Mesendoderm (in vitro differentiated cells): ENCODE data around the gene PTGES3L.
A peak's percentile ranks its signal among the peaks of the same experiment; 100 is the strongest.
"Not testable (repeated sequence)": the region's sequence is repeated elsewhere in the genome, so short reads cannot be mapped to it uniquely, and the experiment has no call there.

Experiments used
- DNase-seq: peaks from one replicate; pipeline ENCODE4 v3.0.0; 2013
- H2AK5ac ChIP-seq: 2 replicates; pipeline ENCODE4 v1.6.1; 2013; ENCODE audit warnings: low read length, inconsistent platforms
- H2BK120ac ChIP-seq: 2 replicates; pipeline ENCODE4 v1.6.1; 2013; ENCODE audit warnings: low read depth, mild to moderate bottlenecking, low read length, moderate library complexity, mixed read lengths
- H2BK15ac ChIP-seq: replicated peaks from 2 replicates; pipeline ENCODE4 v1.6.1; 2013; ENCODE audit warnings: low read depth, mild to moderate bottlenecking, moderate library complexity
- H2BK5ac ChIP-seq: 2 replicates; pipeline ENCODE4 v1.6.1; 2013; ENCODE audit warnings: low read length, inconsistent platforms
- H3K18ac ChIP-seq: 2 replicates; pipeline ENCODE4 v1.6.1; 2013; ENCODE audit warnings: mild to moderate bottlenecking, low read length, mixed read lengths
- H3K23ac ChIP-seq: one replicate; pipeline ENCODE4 v1.6.1; 2013; ENCODE audit warnings: low read length
- H3K27ac ChIP-seq: 2 replicates; pipeline ENCODE4 v1.5.1; 2013; ENCODE audit warnings: low read depth, mild to moderate bottlenecking, inconsistent platforms, low read length, moderate library complexity
- H3K27me3 ChIP-seq: 2 replicates; pipeline ENCODE4 v1.6.1; 2013; ENCODE audit warnings: low read length, control low read depth, mild to moderate bottlenecking, inconsistent platforms; ENCODE audit not compliant: insufficient read depth, poor library complexity
- H3K36me3 ChIP-seq: 2 replicates; pipeline ENCODE4 v1.6.1; 2013; ENCODE audit warnings: low read length, inconsistent platforms; ENCODE audit not compliant: control insufficient read depth, insufficient read depth
- H3K4ac ChIP-seq: one replicate; pipeline ENCODE4 v1.6.1; 2013; ENCODE audit warnings: low read depth, mild to moderate bottlenecking, low read length, moderate library complexity
- H3K4me1 ChIP-seq: 2 replicates; pipeline ENCODE4 v1.6.1; 2013; ENCODE audit warnings: low read depth, low read length, inconsistent platforms; ENCODE audit not compliant: control insufficient read depth
- H3K4me2 ChIP-seq: 2 replicates; pipeline ENCODE4 v1.6.1; 2013; ENCODE audit warnings: low read length
- H3K4me3 ChIP-seq: 2 replicates; pipeline ENCODE4 v1.5.1; 2013; ENCODE audit warnings: mild to moderate bottlenecking, low read length
- H3K56ac ChIP-seq: one replicate; pipeline ENCODE4 v1.6.1; 2013; ENCODE audit warnings: low read length
- H3K79me1 ChIP-seq: 2 replicates; pipeline ENCODE4 v1.6.1; 2013; ENCODE audit warnings: low read length, inconsistent platforms
- H3K79me2 ChIP-seq: 2 replicates; pipeline ENCODE4 v1.6.1; 2013; ENCODE audit warnings: mild to moderate bottlenecking, low read length; ENCODE audit not compliant: control insufficient read depth, insufficient read depth
- H3K9ac ChIP-seq: 2 replicates; pipeline ENCODE4 v1.6.1; 2013; ENCODE audit warnings: low read length, inconsistent platforms
- H4K5ac ChIP-seq: one replicate; pipeline ENCODE4 v1.6.1; 2013; ENCODE audit warnings: low read length
- H4K8ac ChIP-seq: one replicate; pipeline ENCODE4 v1.6.1; 2013; ENCODE audit warnings: low read depth, mild to moderate bottlenecking, control low read depth, low read length, moderate library complexity
- WGBS: extraction: QIAGEN DNeasy Blood & Tissue Kit; methylation state at CpG from one replicate; pipeline ENCODE4 v1.1.7; 2013; ENCODE audit warnings: low lambda C conversion rate, missing lambda C conversion rate; ENCODE audit not compliant: insufficient coverage; ENCODE audit errors: extremely low coverage; 5-methylcytosine and 5-hydroxymethylcytosine counted together

Gene PTGES3L

GRCh38 chr17:42989141-42989540, 9.3 kb upstream of the PTGES3L start:
- Histone ChIP-seq H2BK15ac (no peak overlapping the region), H3K4ac (no peak overlapping the region), H3K36me3 (peaks cover 15% of the 10 kb centered on the region), H4K5ac (no peak overlapping the region), H3K18ac (no peak overlapping the region), H3K27me3 (no peaks in the 10 kb centered on the region), H3K4me3 (no peak overlapping the region), H3K4me1 (no peaks in the 10 kb centered on the region), H3K27ac (no peak overlapping the region), H3K23ac (no peak overlapping the region), H3K9ac (no peak overlapping the region), H3K56ac (no peak overlapping the region), H2BK5ac (no peak overlapping the region), H2BK120ac (no peak overlapping the region), H2AK5ac (no peak overlapping the region), H3K79me1 (no peaks in the 10 kb centered on the region), H3K79me2 (no peaks in the 10 kb centered on the region), H3K4me2 (no peak overlapping the region), H4K8ac (no peak overlapping the region)
- no CpG with 5 or more reads among the region's 5 CpGs for WGBS
- DNase-seq: no peak

GRCh38 chr17:42985225-42985624, 5.3 kb upstream of the PTGES3L start:
- DNase-seq: no peak
- Histone ChIP-seq H3K18ac (no peak overlapping the region), H3K4me1 (no peaks in the 10 kb centered on the region), H2BK15ac (no peak overlapping the region), H3K27ac (no peak overlapping the region), H3K27me3 (no peaks in the 10 kb centered on the region), H3K9ac (no peak overlapping the region), H3K36me3 (peaks cover 3% of the 10 kb centered on the region), H2BK120ac (no peak overlapping the region), H3K79me1 (peaks cover 5% of the 10 kb centered on the region), H3K23ac (no peak overlapping the region), H3K4me3 (no peak overlapping the region), H3K4me2 (no peak overlapping the region), H4K8ac (no peak overlapping the region), H3K79me2 (peaks cover 5% of the 10 kb centered on the region), H4K5ac (no peak overlapping the region), H2AK5ac (no peak overlapping the region), H3K4ac (no peak overlapping the region), H2BK5ac (no peak overlapping the region), H3K56ac (no peak overlapping the region)
- no CpG with 5 or more reads among the region's 1 CpG for WGBS

GRCh38 chr17:42982266-42982665, 2.4 kb upstream of the PTGES3L start:
- H3K18ac ChIP-seq: no peak overlapping the region

GRCh38 chr17:42980766-42981397, 1.0 kb upstream of the PTGES3L start:
- H4K8ac ChIP-seq: no peak overlapping the region
- peak overlapping the region; percentile 24 for H3K23ac ChIP-seq
- H3K27ac ChIP-seq: peak overlapping the region; percentile 80
- DNase-seq: peak; percentile 82
- H3K56ac ChIP-seq: peak overlapping the region; percentile 91
- H3K4me2 ChIP-seq: peak overlapping the region; percentile 14
- H3K79me1 ChIP-seq: peaks cover 5% of the 10 kb centered on the region
- H3K79me2 ChIP-seq: peaks cover 5% of the 10 kb centered on the region
- H3K9ac ChIP-seq: peak overlapping the region; percentile 45
- H3K4ac ChIP-seq: no peak overlapping the region
- H2BK120ac ChIP-seq: no peak overlapping the region
- H2BK15ac ChIP-seq: no peak overlapping the region
- H3K4me1 ChIP-seq: peaks cover 1% of the 10 kb centered on the region
- H3K36me3 ChIP-seq: no peaks in the 10 kb centered on the region
- H2AK5ac ChIP-seq: no peak overlapping the region
- no CpG with 5 or more reads among the region's 67 CpGs for WGBS
- H3K27me3 ChIP-seq: no peaks in the 10 kb centered on the region
- no peak overlapping the region for H4K5ac ChIP-seq
- peak overlapping the region; percentile 9 for H3K4me3 ChIP-seq
- H2BK5ac ChIP-seq: no peak overlapping the region
- peak overlapping the region; percentile 34 for H3K18ac ChIP-seq

More at GRCh38 chr17:42982266-42982665, 2.4 kb upstream of the PTGES3L start:
- no peak overlapping the region for H4K5ac ChIP-seq
- H3K79me2 ChIP-seq: peaks cover 5% of the 10 kb centered on the region
- no peak overlapping the region for H2BK5ac ChIP-seq
- H2BK15ac ChIP-seq: no peak overlapping the region
- H3K27me3 ChIP-seq: no peaks in the 10 kb centered on the region
- H3K27ac ChIP-seq: no peak overlapping the region
- no peak overlapping the region for H3K56ac ChIP-seq
- peaks cover 1% of the 10 kb centered on the region for H3K36me3 ChIP-seq
- H4K8ac ChIP-seq: no peak overlapping the region
- no peak overlapping the region for H3K9ac ChIP-seq
- no peak overlapping the region for H2BK120ac ChIP-seq
- no peak overlapping the region for H3K4me2 ChIP-seq
- no peak overlapping the region for H3K4ac ChIP-seq
- H3K79me1 ChIP-seq: peaks cover 5% of the 10 kb centered on the region
- H3K4me1 ChIP-seq: peaks cover 1% of the 10 kb centered on the region
- no peak for DNase-seq
- H3K4me3 ChIP-seq: no peak overlapping the region
- H3K23ac ChIP-seq: no peak overlapping the region
- no peak overlapping the region for H2AK5ac ChIP-seq

- DNase-seq: peak; percentile 92
- no peak within 1 kb of the TSS for H2AK5ac ChIP-seq
- H3K18ac ChIP-seq: peak within 1 kb of the TSS; percentile 34
- peaks cover 5% of the 10 kb centered on the region for H3K79me2 ChIP-seq
- H3K4me2 ChIP-seq: peak within 1 kb of the TSS; percentile 100
- peak within 1 kb of the TSS; percentile 24 for H3K23ac ChIP-seq
- peaks cover 1% of the 10 kb centered on the region for H3K4me1 ChIP-seq
- WGBS: no CpG with 5 or more reads among the region's 39 CpGs
- peaks cover 5% of the 10 kb centered on the region for H3K79me1 ChIP-seq
- peak within 1 kb of the TSS; percentile 61 for H2BK5ac ChIP-seq
- peak within 1 kb of the TSS; percentile 82 for H3K27ac ChIP-seq
- no peak within 1 kb of the TSS for H4K8ac ChIP-seq
- H2BK120ac ChIP-seq: no peak within 1 kb of the TSS
- no peaks in the 10 kb centered on the region for H3K36me3 ChIP-seq
- H2BK15ac ChIP-seq: no peak within 1 kb of the TSS
- H4K5ac ChIP-seq: no peak within 1 kb of the TSS
- no peaks in the 10 kb centered on the region for H3K27me3 ChIP-seq
- H3K56ac ChIP-seq: peak within 1 kb of the TSS; percentile 98
- peak within 1 kb of the TSS; percentile 81 for H3K4me3 ChIP-seq
- no peak within 1 kb of the TSS for H3K4ac ChIP-seq
- peak within 1 kb of the TSS; percentile 90 for H3K9ac ChIP-seq
Measured at GRCh38 chr17:42980274-42980765, 440 bp upstream of the PTGES3L start, which contains the start of gene RUNDC1. TSS of gene RUNDC1 (plus strand) at chr17:42980565. CDS start at chr17:42980577, 12 bp downstream.

GRCh38 chr17:42975701-42976100, 4.2 kb downstream of the PTGES3L start:
- not testable (repeated sequence) for H3K56ac ChIP-seq, H3K27ac ChIP-seq, H4K8ac ChIP-seq, H2BK5ac ChIP-seq, H3K4ac ChIP-seq, H3K9ac ChIP-seq, H2BK15ac ChIP-seq, H4K5ac ChIP-seq, DNase-seq, H3K4me2 ChIP-seq, H2AK5ac ChIP-seq, H3K79me1 ChIP-seq, H3K36me3 ChIP-seq, H3K79me2 ChIP-seq, H3K4me3 ChIP-seq, H3K27me3 ChIP-seq, H2BK120ac ChIP-seq, H3K4me1 ChIP-seq, H3K23ac ChIP-seq, H3K18ac ChIP-seq
- WGBS: no CpG with 5 or more reads among the region's 16 CpGs
